Breast epithelium (tissue), 3 donors: Measurements from ENCODE around the gene VIT.

ENCODE experiments used
- CTCF ChIP-seq, 3 donors: fragments of 450-650 bp; IDR thresholded peaks; one replicate each; pipeline ENCODE4 v1.5.1; 2016 to 2017; ENCODE audit warnings: antibody characterized with exemption in 3 of 3, mild to moderate bottlenecking in 3 of 3, moderate library complexity in 3 of 3
- POLR2A ChIP-seq: fragments of 450-650 bp; IDR thresholded peaks from one replicate; pipeline ENCODE4 v1.6.1; 2016; ENCODE audit warnings: antibody characterized with exemption, mild to moderate bottlenecking, moderate library complexity
- POLR2AphosphoS5 ChIP-seq, 3 donors: sonication (generic); formaldehyde crosslinking; IDR thresholded peaks; one replicate each; pipeline ENCODE4 v1.6.1; 2017; ENCODE audit warnings: antibody characterized with exemption in 3 of 3

DNA sequence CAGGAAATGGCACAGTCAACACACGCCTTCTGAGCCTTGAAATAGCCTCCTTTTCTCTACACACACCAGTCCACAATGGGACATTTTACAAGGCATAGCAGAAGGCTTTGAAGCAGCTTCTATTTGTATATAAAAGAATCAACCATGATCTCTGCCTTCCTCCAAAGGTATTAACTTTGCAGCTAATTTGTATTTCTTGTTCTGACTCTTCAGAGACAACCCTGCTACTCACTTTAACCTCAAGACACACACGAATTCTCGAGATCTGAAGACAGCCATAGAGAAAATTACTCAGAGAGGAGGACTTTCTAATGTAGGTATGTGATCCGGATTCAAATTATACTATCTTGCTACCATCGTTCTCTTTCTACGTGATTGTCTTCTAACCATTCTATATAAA, 104.6 kb downstream of the VIT start:
- TF ChIP-seq CTCF (IDR thresholded peaks at IDR 0.05) (no peak), POLR2A (no peak), POLR2AphosphoS5 (IDR thresholded peaks at IDR 0.05) (no peak)
